SK-N-SH (cell line): ENCODE results near the gene TOR4A. TPM values are rescaled to one million over a fixed set of nuclear protein-coding genes. Genes with fewer than 3 reads are reported as not detected.
A peak's percentile ranks its signal among the peaks of the same experiment; 100 is the strongest.

ENCODE experiments used
- CTCF ChIA-PET: fragments of 300-600, 350-600 bp; formaldehyde crosslinking; extraction: SDS; loops from one replicate; lab custom pipeline; 2021; lab: Yijun Ruan, JAX
- POLR2A ChIA-PET: fragments of 350-600 bp; sonication (Branson Sonifier 250); formaldehyde crosslinking; extraction: SDS; loops from one replicate; lab custom pipeline; 2020; ENCODE audit warnings: antibody characterized with exemption, inconsistent platforms; lab: Yijun Ruan, JAX
- DNase-seq: peaks from one replicate; pipeline ENCODE4 v3.0.0; 2012
- H2AFZ ChIP-seq: fragments of 200-600 bp; sonication (generic); 2 replicates; pipeline ENCODE4 v1.8.1; 2016; ENCODE audit warnings: antibody characterized with exemption, mild to moderate bottlenecking, low read depth
- H3F3A ChIP-seq: fragments of 200-600 bp; sonication (generic); replicated peaks from 2 replicates; pipeline ENCODE3; 2016; ENCODE audit warnings: antibody characterized with exemption, mild to moderate bottlenecking; ENCODE audit not compliant: insufficient read depth
- H3K27ac ChIP-seq, 2 experiments: fragments of 200-500 bp in 1 of 2; fragments of 200-600 bp in 1 of 2; sonication (Bioruptor generic) in 1 of 2; sonication (generic), shearing (Covaris generic) in 1 of 2; 2 replicates each; pipeline versions ENCODE4 v1.5.1 to v1.6.1; 2014 to 2016; ENCODE audit warnings: low read depth in 2 of 2, inconsistent platforms in 1 of 2, low read length in 1 of 2, mild to moderate bottlenecking in 1 of 2, mixed read lengths in 1 of 2
- H3K27me3 ChIP-seq: fragments of 200-600 bp; sonication (generic), shearing (Covaris generic); 2 replicates; pipeline ENCODE4 v1.6.1; 2016; ENCODE audit warnings: mixed run types; ENCODE audit not compliant: insufficient read depth
- H3K36me3 ChIP-seq, 2 experiments: fragments of 200-500 bp in 1 of 2; fragments of 200-600 bp in 1 of 2; sonication (Bioruptor generic) in 1 of 2; sonication (generic) in 1 of 2; replicated peaks in 1 of 2; 2 replicates each; pipeline versions ENCODE3 to v1.5.1; 2014 to 2016; ENCODE audit warnings: low read length in 1 of 2, mild to moderate bottlenecking in 1 of 2; ENCODE audit not compliant: insufficient read depth in 2 of 2, control insufficient read depth in 1 of 2
- H3K4me1 ChIP-seq, 2 experiments: fragments of 200-500 bp in 1 of 2; fragments of 200-600 bp in 1 of 2; sonication (Bioruptor generic) in 1 of 2; sonication (generic), shearing (Covaris generic) in 1 of 2; 2 replicates each; pipeline versions ENCODE4 v1.5.1 to v1.6.1; 2014 to 2016; ENCODE audit warnings: low read depth in 1 of 2, low read length in 1 of 2, mixed run types in 1 of 2; ENCODE audit not compliant: insufficient read depth in 2 of 2, control insufficient read depth in 1 of 2
- H3K4me2 ChIP-seq: fragments of 200-600 bp; sonication (generic), shearing (Covaris generic); 2 replicates; pipeline ENCODE4 v1.6.1; 2017; ENCODE audit warnings: mixed run types
- H3K4me3 ChIP-seq, 2 experiments: fragments of 200-500 bp in 1 of 2; fragments of 200-600 bp in 1 of 2; sonication (Bioruptor generic) in 1 of 2; sonication (generic), shearing (Covaris generic) in 1 of 2; 2 replicates each; pipeline versions ENCODE4 v1.5.1 to v1.8.1; 2014 to 2016; ENCODE audit warnings: low read depth in 2 of 2, inconsistent platforms in 1 of 2, low read length in 1 of 2, mild to moderate bottlenecking in 1 of 2, mixed read lengths in 1 of 2, moderate library complexity in 1 of 2
- H3K79me2 ChIP-seq: fragments of 200-600 bp; sonication (generic); 2 replicates; pipeline ENCODE4 v1.8.1; 2017; ENCODE audit warnings: mild to moderate bottlenecking; ENCODE audit not compliant: insufficient read depth
- H3K9ac ChIP-seq: fragments of 200-600 bp; sonication (generic); 2 replicates; pipeline ENCODE4 v1.6.1; 2017; ENCODE audit warnings: mixed run types
- H3K9me2 ChIP-seq: fragments of 200-600 bp; sonication (generic); 2 replicates; pipeline ENCODE4 v1.6.1; 2017; ENCODE audit warnings: mixed run types
- H3K9me3 ChIP-seq: fragments of 200-600 bp; sonication (generic); 2 replicates; pipeline ENCODE4 v1.6.1; 2017; ENCODE audit warnings: mixed run types, mild to moderate bottlenecking, moderate library complexity
- H4K20me1 ChIP-seq: fragments of 200-600 bp; sonication (generic); 2 replicates; pipeline ENCODE4 v1.6.1; 2017; ENCODE audit warnings: mild to moderate bottlenecking, mixed run types; ENCODE audit not compliant: insufficient read depth
- EP300 ChIP-seq, 2 experiments: IDR thresholded peaks; 2 replicates each; pipeline versions ENCODE4 v1.4.0 to v1.6.1; 2012; ENCODE audit warnings: borderline replicate concordance in 1 of 2, low read depth in 1 of 2, low read length in 1 of 2
- PBX3 ChIP-seq: IDR thresholded peaks from 2 replicates; pipeline ENCODE4; 2012
- RAD21 ChIP-seq: IDR thresholded peaks from 2 replicates; pipeline ENCODE4 v1.6.1; 2012; ENCODE audit warnings: mild to moderate bottlenecking, low read length
- RCOR1 ChIP-seq: fragments of 150-350 bp; IDR thresholded peaks from 2 replicates; pipeline ENCODE4 v1.6.1; 2017; ENCODE audit warnings: antibody characterized with exemption, low read length
- REST ChIP-seq: IDR thresholded peaks from 2 replicates; pipeline ENCODE4 v1.6.1; 2012; ENCODE audit warnings: mild to moderate bottlenecking, low read depth, low read length, moderate library complexity
- USF2 ChIP-seq: fragments of 150-350 bp; IDR thresholded peaks from 2 replicates; pipeline ENCODE4 v1.6.1; 2017; ENCODE audit warnings: antibody characterized with exemption, low read length, low read depth, borderline replicate concordance
- YY1 ChIP-seq: IDR thresholded peaks from 2 replicates; pipeline ENCODE4 v1.4.0; 2012; ENCODE audit warnings: low read depth, mild to moderate bottlenecking
- WGBS: methylation state at CpG from one replicate; pipeline ENCODE4 v1.1.6; 2017; ENCODE audit warnings: low lambda C conversion rate; 5-methylcytosine and 5-hydroxymethylcytosine counted together
- polyA plus RNA-seq, 3 experiments: library from polyadenylated mRNA; depleted of rRNA; stranded (reverse); fragments of >200 nt; gene quantifications; 2 replicates each; pipeline ENCODE4 v1.2.3, GENCODE V29; 2012

The TOR4A gene
- polyA plus RNA-seq, 1 of the 3 experiments (the other 2 are of a cell fraction), result 0.81 TPM

- TF ChIP-seq USF2 (no peak), YY1 (no peak)
Measured at GRCh38 chr9:137255448-137256114, 21.9 kb upstream of the TOR4A start (continued).

GRCh38 chr9:137256362-137256761 lies 21.2 kb upstream of the TOR4A start:
- H3K4me2 ChIP-seq, result peak overlapping the region; percentile 95
- ChIA-PET POLR2A (interaction anchor here (0.5 to 6.6 kb wide), 3 partner anchors 15 to 55 kb away, joined by 3 to 83 read pairs (median 3); partner anchors contain the start of gene TUBB4B), CTCF (interaction anchor here (1.7 to 4.6 kb wide), 2 partner anchors 19 to 30 kb away, joined by 4 to 33 read pairs; no protein-coding TSS in a partner anchor)
- H3K27ac ChIP-seq, result no peak overlapping the region
- no peak overlapping the region for H2AFZ ChIP-seq
- DNase-seq, result no peak
- H3K9me2 ChIP-seq, result no peaks in the 10 kb centered on the region
- no peaks in the 10 kb centered on the region for H3F3A ChIP-seq
- WGBS, result 91% methylated on average over 6 of the region's 15 CpGs
- peaks cover 0 to 21% of the 10 kb centered on the region in 2 experiments; a peak in 1 of 4 replicates for H3K4me1 ChIP-seq
- TF ChIP-seq PBX3 (no peak), REST (0 out of 2 replicates have a peak, but pooled peaks have one; percentile 56), YY1 (no peak), EP300 (IDR thresholded peaks at IDR 0.05; ENCODE audit: borderline replicate concordance in 1 of 2, low read depth in 1 of 2, low read length in 1 of 2) (no peak), RAD21 (no peak), RCOR1 (no peak)
- peak overlapping the region; percentile 88; the same call in 1 of the 2 replicates for H3K9ac ChIP-seq
- peaks cover 10 to 15% of the 10 kb centered on the region in 2 experiments for H3K36me3 ChIP-seq
- no peaks in the 10 kb centered on the region for H3K27me3 ChIP-seq
- H3K4me3 ChIP-seq, result peak overlapping the region; percentile 94 to 96
- H3K79me2 ChIP-seq, result peaks cover 47% of the 10 kb centered on the region
- H4K20me1 ChIP-seq, result peaks cover 12% of the 10 kb centered on the region; the same call in 1 of the 2 replicates
- H3K9me3 ChIP-seq, result no peaks in the 10 kb centered on the region
